Gastrocnemius medialis (tissue), 4 donors: Measurements from ENCODE around the gene ROM1.

Source experiments
- POLR2A ChIP-seq, 2 donors: fragments of 450-650 bp; IDR thresholded peaks; one replicate each; pipeline ENCODE4 v1.6.1; 2017; ENCODE audit warnings: antibody characterized with exemption in 2 of 2, mild to moderate bottlenecking in 2 of 2, moderate library complexity in 2 of 2
- TF ChIP-seq, protein P1 (sequence below), 5 experiments: fragments of 450-650 bp in 3 of 5; fragments of 200-600 bp in 2 of 5; sonication (generic) in 2 of 5; IDR thresholded peaks in 4 of 5; conservative IDR thresholded peaks in 1 of 5; 1 replicate in 4 of 5; 2 replicates in 1 of 5; pipeline ENCODE4 v1.5.1; 2016 to 2019; ENCODE audit warnings: antibody characterized with exemption in 5 of 5, mild to moderate bottlenecking in 3 of 5, moderate library complexity in 3 of 5

DNA sequence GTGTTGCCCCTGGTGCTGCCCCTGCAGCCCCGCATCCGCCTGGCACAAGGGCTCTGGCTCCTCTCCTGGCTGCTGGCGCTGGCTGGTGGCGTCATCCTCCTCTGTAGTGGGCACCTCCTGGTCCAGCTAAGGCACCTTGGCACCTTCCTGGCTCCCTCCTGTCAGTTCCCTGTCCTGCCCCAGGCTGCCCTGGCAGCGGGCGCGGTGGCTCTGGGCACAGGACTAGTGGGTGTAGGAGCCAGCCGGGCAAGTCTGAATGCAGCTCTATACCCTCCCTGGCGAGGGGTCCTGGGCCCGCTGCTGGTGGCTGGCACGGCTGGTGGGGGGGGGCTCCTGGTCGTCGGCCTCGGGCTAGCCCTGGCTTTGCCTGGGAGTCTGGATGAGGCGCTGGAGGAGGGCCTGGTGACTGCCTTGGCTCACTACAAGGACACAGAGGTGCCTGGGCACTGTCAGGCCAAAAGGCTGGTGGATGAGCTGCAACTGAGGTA, 278 bp downstream of the ROM1 start:
- TF ChIP-seq, protein P1, sequence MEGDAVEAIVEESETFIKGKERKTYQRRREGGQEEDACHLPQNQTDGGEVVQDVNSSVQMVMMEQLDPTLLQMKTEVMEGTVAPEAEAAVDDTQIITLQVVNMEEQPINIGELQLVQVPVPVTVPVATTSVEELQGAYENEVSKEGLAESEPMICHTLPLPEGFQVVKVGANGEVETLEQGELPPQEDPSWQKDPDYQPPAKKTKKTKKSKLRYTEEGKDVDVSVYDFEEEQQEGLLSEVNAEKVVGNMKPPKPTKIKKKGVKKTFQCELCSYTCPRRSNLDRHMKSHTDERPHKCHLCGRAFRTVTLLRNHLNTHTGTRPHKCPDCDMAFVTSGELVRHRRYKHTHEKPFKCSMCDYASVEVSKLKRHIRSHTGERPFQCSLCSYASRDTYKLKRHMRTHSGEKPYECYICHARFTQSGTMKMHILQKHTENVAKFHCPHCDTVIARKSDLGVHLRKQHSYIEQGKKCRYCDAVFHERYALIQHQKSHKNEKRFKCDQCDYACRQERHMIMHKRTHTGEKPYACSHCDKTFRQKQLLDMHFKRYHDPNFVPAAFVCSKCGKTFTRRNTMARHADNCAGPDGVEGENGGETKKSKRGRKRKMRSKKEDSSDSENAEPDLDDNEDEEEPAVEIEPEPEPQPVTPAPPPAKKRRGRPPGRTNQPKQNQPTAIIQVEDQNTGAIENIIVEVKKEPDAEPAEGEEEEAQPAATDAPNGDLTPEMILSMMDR (IDR thresholded peaks at IDR 0.05 in 4 of 5, conservative IDR thresholded peaks at IDR 0.05 in 1 of 5): no peak
- no peak for TF ChIP-seq POLR2A (IDR thresholded peaks at IDR 0.05)
